Esophagus squamous epithelium (tissue), 5 donors: Measurements from ENCODE around the gene DNAJC4. TPM values are rescaled to one million over a fixed set of nuclear protein-coding genes. Genes with fewer than 3 reads are reported as not detected.

Source experiments
- DNase-seq: peaks from one replicate; lab custom pipeline; 2025; lab: John Stamatoyannopoulos, UW
- H3K27ac ChIP-seq, 4 donors: fragments of 200-600 bp; sonication (generic); one replicate each; pipeline ENCODE4 v1.5.1; 2016 to 2019; ENCODE audit warnings: mild to moderate bottlenecking in 1 of 4
- H3K27me3 ChIP-seq, 4 donors: fragments of 200-600 bp; sonication (generic); 1 replicate in 3 of 4; 2 replicates in 1 of 4; pipeline versions ENCODE4 v1.5.1 to v1.6.0; 2017 to 2021; ENCODE audit warnings: antibody characterized with exemption in 1 of 4
- H3K36me3 ChIP-seq, 3 donors: fragments of 200-600 bp; sonication (generic); one replicate each; pipeline ENCODE4 v1.5.1; 2016 to 2019
- H3K4me1 ChIP-seq, 3 donors: fragments of 200-600 bp; sonication (generic); one replicate each; pipeline ENCODE4 v1.5.1; 2017 to 2019
- H3K4me3 ChIP-seq, 4 donors: fragments of 200-600 bp; sonication (generic); 1 replicate in 3 of 4; 2 replicates in 1 of 4; pipeline ENCODE4 v1.5.1; 2016 to 2019; ENCODE audit warnings: mild to moderate bottlenecking in 2 of 4, moderate library complexity in 1 of 4
- H3K9me3 ChIP-seq, 3 donors: fragments of 200-600 bp; sonication (generic); one replicate each; pipeline ENCODE4 v1.5.1; 2016 to 2019
- CTCF ChIP-seq, 6 experiments: fragments of 450-650 bp in 4 of 6; fragments of 200-600 bp in 2 of 6; sonication (generic) in 2 of 6; IDR thresholded peaks; one replicate each; pipeline ENCODE4 v1.5.1; 2016 to 2019; ENCODE audit warnings: antibody characterized with exemption in 6 of 6, mild to moderate bottlenecking in 4 of 6, moderate library complexity in 4 of 6
- POLR2A ChIP-seq, 4 donors: fragments of 450-650 bp; IDR thresholded peaks; one replicate each; pipeline ENCODE4 v1.6.1; 2017; ENCODE audit warnings: antibody characterized with exemption in 4 of 4, mild to moderate bottlenecking in 4 of 4, moderate library complexity in 3 of 4
- WGBS, 2 donors: methylation state at CpG; one replicate each; pipeline ENCODE4 v1.1.5; 2018; 5-methylcytosine and 5-hydroxymethylcytosine counted together
- intact Hi-C: fragments of 100-400 bp; cut with DNase I; formaldehyde crosslinking; loops from one replicate; pipeline ENCODE4 v1.15.0; 2022
- total RNA-seq, 4 donors: library from RNA; depleted of rRNA; stranded (reverse); fragments of >200 nt; gene quantifications; one replicate each; pipeline ENCODE4 v1.1.0, GENCODE V29; 2016
- donor health status: DM: yes; HTN: yes; CAD: no.

Gene DNAJC4
- total RNA-seq, 4 donors from 2014 or later, result 8.9 to 27.1 (median 16.8) TPM

GRCh38 chr11:64262271-64263002, 32.1 kb downstream of the DNAJC4 start:
- H3K27me3 ChIP-seq, result no peaks in the 10 kb centered on the region
- no peak overlapping the region for H3K4me3 ChIP-seq
- no peak overlapping the region for H3K27ac ChIP-seq
- no peak for TF ChIP-seq CTCF (IDR thresholded peaks at IDR 0.05)
- TF ChIP-seq POLR2A (IDR thresholded peaks at IDR 0.05), result no peak
- H3K36me3 ChIP-seq, result peaks cover 50 to 97% (median 54%) of the 10 kb centered on the region in 3 donors
- no peak for DNase-seq
- whole genome bisulfite sequencing, 2 donors, result 89 to 97% methylated on average over 10 to 15 of the region's 42 CpGs
- intact Hi-C loops, result no loop called here
- H3K4me1 ChIP-seq, result peaks cover 9 to 22% (median 9%) of the 10 kb centered on the region in 3 donors
- H3K9me3 ChIP-seq, result no peaks in the 10 kb centered on the region

DNA sequence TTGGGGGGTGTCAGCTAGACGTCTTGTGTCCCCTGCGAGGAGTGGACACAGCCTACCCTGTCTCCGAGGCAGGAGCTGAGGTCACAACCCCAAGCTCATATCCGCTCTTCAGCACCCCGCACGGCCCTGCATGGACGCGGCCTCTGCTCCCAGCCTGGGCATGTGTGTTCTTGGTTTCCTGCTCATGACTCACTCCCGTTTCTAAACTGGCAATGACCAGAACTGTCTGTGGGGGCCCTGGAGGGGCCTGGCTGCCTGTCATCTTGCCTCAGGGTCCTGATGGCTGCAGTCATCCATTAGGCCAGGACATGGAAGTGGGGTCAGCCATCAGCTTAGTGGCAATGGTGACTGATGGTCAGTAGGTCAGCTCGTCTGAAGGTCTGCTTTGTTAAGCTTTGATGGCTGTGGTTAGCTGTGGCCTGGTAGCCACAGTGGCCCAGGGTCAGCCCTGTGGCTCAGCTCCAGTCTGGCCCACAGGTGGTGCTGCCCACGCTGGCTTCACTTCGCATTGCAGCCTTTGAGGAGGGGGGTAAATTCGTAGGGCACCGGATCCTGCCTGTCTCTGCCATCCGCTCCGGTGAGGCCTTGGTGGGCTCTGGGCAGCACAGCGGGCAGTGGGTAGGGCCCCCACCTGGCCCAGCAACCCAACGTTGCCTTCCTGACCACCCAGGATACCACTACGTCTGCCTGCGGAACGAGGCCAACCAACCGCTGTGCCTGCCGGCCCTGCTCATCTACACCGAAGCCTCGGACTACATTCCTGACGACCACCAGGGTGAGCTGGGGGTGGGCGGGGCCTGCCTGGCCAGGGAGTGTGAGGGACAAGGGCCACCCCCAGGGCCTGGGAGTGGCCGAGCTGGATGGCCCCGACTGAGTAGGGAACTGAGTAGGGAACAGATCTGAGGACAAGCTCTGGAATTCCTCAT, 32.9 kb downstream of the DNAJC4 start:
- no peak overlapping the region for H3K27ac ChIP-seq
- 35 to 80% methylated on average over 2 to 9 of the region's 29 CpGs for WGBS, 2 donors
- TF ChIP-seq CTCF (IDR thresholded peaks at IDR 0.05), result no peak
- TF ChIP-seq POLR2A (IDR thresholded peaks at IDR 0.05), result no peak
- intact Hi-C loops, result no loop called here
- peaks cover 49 to 88% (median 54%) of the 10 kb centered on the region in 3 donors for H3K36me3 ChIP-seq
- no peaks in the 10 kb centered on the region for H3K27me3 ChIP-seq
- H3K9me3 ChIP-seq, result no peaks in the 10 kb centered on the region
- H3K4me1 ChIP-seq, result peaks cover 17 to 31% (median 17%) of the 10 kb centered on the region in 3 donors
- no peak for DNase-seq
- H3K4me3 ChIP-seq, result no peak overlapping the region

DNA sequence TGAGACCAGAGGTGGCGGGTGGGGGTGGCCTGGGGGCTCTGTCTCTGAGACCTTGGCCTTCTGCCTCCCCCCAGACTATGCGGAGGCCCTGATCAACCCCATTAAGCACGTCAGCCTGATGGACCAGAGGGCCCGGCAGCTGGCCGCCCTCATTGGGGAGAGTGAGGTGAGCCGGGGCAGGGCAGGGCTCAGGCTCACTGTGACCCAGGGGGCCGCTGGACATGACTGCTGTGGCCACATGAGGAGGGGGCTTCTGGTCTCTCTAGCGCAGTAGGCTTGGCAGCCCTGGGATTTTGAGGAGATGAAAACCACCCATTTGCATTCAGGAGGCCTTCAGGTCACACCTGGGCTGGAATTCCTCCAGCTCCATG, 33.6 kb downstream of the DNAJC4 start:
- Histone ChIP-seq H3K27me3 (no peaks in the 10 kb centered on the region), H3K4me3 (no peak overlapping the region), H3K27ac (no peak overlapping the region), H3K36me3 (peaks cover 43 to 82% (median 51%) of the 10 kb centered on the region in 3 donors), H3K4me1 (peaks cover 24 to 37% (median 24%) of the 10 kb centered on the region in 3 donors), H3K9me3 (no peaks in the 10 kb centered on the region)
- 50% methylated on average over 1 of the region's 8 CpGs; no CpG with 5 or more reads in 1 of the 2 donors for WGBS, 2 donors
- intact Hi-C loops, result no loop called here
- TF ChIP-seq CTCF (IDR thresholded peaks at IDR 0.05), result no peak
- no peak for DNase-seq

- Histone ChIP-seq H3K27me3 (no peaks in the 10 kb centered on the region), H3K36me3 (peaks cover 39 to 77% (median 46%) of the 10 kb centered on the region in 3 donors), H3K9me3 (no peaks in the 10 kb centered on the region), H3K4me3 (no peak overlapping the region), H3K4me1 (peaks cover 25 to 42% (median 27%) of the 10 kb centered on the region in 3 donors), H3K27ac (no peak overlapping the region)
- 83 to 84% methylated on average over 2 to 3 of the region's 10 CpGs for WGBS, 2 donors
- intact Hi-C loops, result no loop called here
- TF ChIP-seq CTCF (IDR thresholded peaks at IDR 0.05) (no peak), POLR2A (IDR thresholded peaks at IDR 0.05) (no peak)
- no peak for DNase-seq
Observed at GRCh38 chr11:64264371-64264852, 34.1 kb downstream of the DNAJC4 start.
